ENCODE results near the gene VPS37D.
"Not testable (repeated sequence)": the region's sequence is repeated elsewhere in the genome, so short reads cannot be mapped to it uniquely, and the experiment has no call there.

VPS37D gene

GRCh38 chr7:73706126-73707044 lies 38.8 kb downstream of the VPS37D start:
- no peak for DNase-seq (ENCODE audit: low read depth in 2 of 2)

GRCh38 chr7:73707045-73707631 lies 39.5 kb downstream of the VPS37D start:
- no peak for DNase-seq (ENCODE audit: low read depth in 2 of 2)

- no peak for DNase-seq (ENCODE audit: low read depth in 2 of 2)
These were observed 41.4 kb downstream of the VPS37D start for GRCh38 chr7:73708961-73709549.

- DNase-seq (ENCODE audit: low read depth in 2 of 2), result no peak
These were observed 45.1 kb downstream of the VPS37D start for GRCh38 chr7:73712773-73713172.

- DNase-seq (ENCODE audit: low read depth in 2 of 2), result not testable (repeated sequence)
These were observed 45.7 kb downstream of the VPS37D start for GRCh38 chr7:73713319-73713718.

GRCh38 chr7:73715648-73716317 lies 48.2 kb downstream of the VPS37D start:
- DNase-seq (ENCODE audit: low read depth in 2 of 2), result no peak

GRCh38 chr7:73716318-73716890 lies 48.8 kb downstream of the VPS37D start:
- DNase-seq (ENCODE audit: low read depth in 2 of 2), result no peak

GRCh38 chr7:73717025-73717807 lies 49.6 kb downstream of the VPS37D start:
- DNase-seq (ENCODE audit: low read depth in 2 of 2), result no peak

GRCh38 chr7:73717991-73718405 lies 50.4 kb downstream of the VPS37D start:
- DNase-seq (ENCODE audit: low read depth in 2 of 2), result peak; percentile 63 to 65

- DNase-seq (ENCODE audit: low read depth in 2 of 2), result no peak
These were observed 50.8 kb downstream of the VPS37D start for GRCh38 chr7:73718438-73718881.

GRCh38 chr7:73718905-73719805 lies 51.5 kb downstream of the VPS37D start, which contains the start of gene STX1A:
TSS of gene STX1A (minus strand) at chr7:73719669. CDS start at chr7:73719631, 38 bp downstream.
- DNase-seq (ENCODE audit: low read depth in 2 of 2), result peak; percentile 43 to 53

- DNase-seq (ENCODE audit: low read depth in 2 of 2), result no peak
These were observed 52.2 kb downstream of the VPS37D start for GRCh38 chr7:73719806-73720169.

GRCh38 chr7:73720443-73720842 lies 52.8 kb downstream of the VPS37D start:
- DNase-seq (ENCODE audit: low read depth in 2 of 2), result not testable (repeated sequence)

- DNase-seq (ENCODE audit: low read depth in 2 of 2), result no peak
These were observed 53.8 kb downstream of the VPS37D start for GRCh38 chr7:73721377-73721817.
